T-helper 17 cell (primary cell): ENCODE results near the gene OGN. TPM values are rescaled to one million over a fixed set of nuclear protein-coding genes. Genes with fewer than 3 reads are reported as not detected.

Experiments used
- ATAC-seq: fragments of 150-1000 bp; cut with Tn5 transposase; 2 replicates; pipeline ENCODE4 v1.10.0; 2021; ENCODE audit warnings: mild to moderate bottlenecking, moderate library complexity
- DNase-seq, 3 donors: peaks; one replicate each; pipeline versions ENCODE4 v3.0.0 to v3.0.0-alpha.2; 2020 to 2021
- H3K9me3 ChIP-seq: one replicate; pipeline ENCODE4 v1.7.0; 2013; ENCODE audit warnings: low read length, mild to moderate bottlenecking; ENCODE audit not compliant: control insufficient read depth, poor library complexity, severe bottlenecking
- H3K27ac Mint-ChIP-seq: one replicate; pipeline ENCODE4 v1.8.0; 2022; ENCODE audit warnings: mild to moderate bottlenecking, moderate library complexity, mixed read lengths
- H3K27me3 Mint-ChIP-seq: one replicate; pipeline ENCODE4 v1.8.0; 2022; ENCODE audit warnings: mixed read lengths
- H3K36me3 Mint-ChIP-seq: one replicate; pipeline ENCODE4 v1.8.0; 2022; ENCODE audit warnings: low read depth, mixed read lengths
- H3K4me1 Mint-ChIP-seq: one replicate; pipeline ENCODE4 v1.8.0; 2022; ENCODE audit warnings: mild to moderate bottlenecking, mixed read lengths
- H3K4me3 Mint-ChIP-seq: one replicate; pipeline ENCODE4 v1.8.0; 2022; ENCODE audit warnings: mild to moderate bottlenecking, moderate library complexity, mixed read lengths
- total RNA-seq, 4 donors: library from RNA in 2 of 4; stranded (reverse) in 2 of 4; gene quantifications; one replicate each; pipeline ENCODE4 v1.2.3 and lab custom pipeline; 2022 to 2026

OGN gene
- total RNA-seq (under 1 TPM in 1 of 2 donors, not detected in 1; 0.52 TPM), total RNA-seq (lab: John Stamatoyannopoulos, UW) (0 to 0.38 reads per million in 2 donors)

- H3K9me3 ChIP-seq: no peaks in the 10 kb centered on the region
- Mint-ChIP-seq H3K27ac (no peak within 1 kb of the TSS), H3K27me3 (no peaks in the 10 kb centered on the region), H3K4me1 (peaks cover 15% of the 10 kb centered on the region), H3K4me3 (no peak within 1 kb of the TSS), H3K36me3 (no peaks in the 10 kb centered on the region)
- DNase-seq: no peak
- no peak for ATAC-seq
Observed at GRCh38 chr9:92404042-92404836, at the start of gene OGN. OGN (minus strand) TSS chr9:92404578; CDS start chr9:92403407, 1,171 bp downstream.

DNA sequence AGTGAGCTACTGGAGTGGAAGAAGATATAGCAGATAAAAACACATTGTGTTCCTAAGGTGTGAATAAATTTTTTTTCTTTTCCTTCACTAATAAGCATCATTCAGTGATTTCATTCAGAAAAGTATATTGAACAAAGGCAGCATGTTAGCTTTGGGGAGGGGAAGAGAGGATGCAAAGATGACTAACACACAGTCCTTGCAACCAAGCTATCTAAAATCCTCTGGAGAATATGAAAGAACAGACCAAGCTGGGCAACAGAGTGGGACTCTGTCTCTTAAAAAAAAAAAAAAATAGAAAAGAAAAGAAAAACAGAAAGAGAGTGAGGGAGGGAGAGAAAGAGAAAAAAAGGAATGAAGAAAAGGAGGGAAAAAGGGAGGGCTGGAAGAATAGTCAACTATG, 42.2 kb upstream of the OGN start:
- Mint-ChIP-seq H3K27me3 (no peaks in the 10 kb centered on the region), H3K36me3 (no peaks in the 10 kb centered on the region), H3K27ac (no peak overlapping the region), H3K4me1 (no peaks in the 10 kb centered on the region), H3K4me3 (no peak overlapping the region)
- no peak for DNase-seq
- H3K9me3 ChIP-seq: no peaks in the 10 kb centered on the region
- no peak for ATAC-seq

GRCh38 chr9:92444841-92445240, 40.5 kb upstream of the OGN start:
- H3K36me3 Mint-ChIP-seq: no peaks in the 10 kb centered on the region
- H3K27me3 Mint-ChIP-seq: no peaks in the 10 kb centered on the region
- no peak overlapping the region for H3K4me3 Mint-ChIP-seq
- peaks cover 3% of the 10 kb centered on the region for H3K4me1 Mint-ChIP-seq
- no peak overlapping the region for H3K27ac Mint-ChIP-seq
- H3K9me3 ChIP-seq: no peaks in the 10 kb centered on the region
- no peak for DNase-seq
- ATAC-seq: no peak

DNA sequence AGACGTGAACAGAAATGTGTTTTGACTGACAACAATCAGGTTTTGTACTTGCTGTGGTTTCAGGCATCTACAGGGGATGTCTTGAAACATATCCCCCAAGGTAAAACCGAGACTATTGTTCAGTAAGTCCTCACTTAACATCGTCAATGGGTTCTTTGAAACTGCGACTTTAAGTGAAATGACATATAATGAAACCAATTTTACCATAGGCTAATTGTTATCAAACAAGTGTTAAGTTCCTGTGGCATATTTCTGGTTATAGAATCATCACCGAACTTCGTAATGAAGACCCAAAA, 36.3 kb upstream of the OGN start:
- peak overlapping the region; percentile 71 for H3K4me3 Mint-ChIP-seq
- peak overlapping the region; percentile 67 for H3K27ac Mint-ChIP-seq
- no peak for DNase-seq
- ATAC-seq: peak; percentile 21
- no peaks in the 10 kb centered on the region for H3K9me3 ChIP-seq
- peaks cover 3% of the 10 kb centered on the region for H3K4me1 Mint-ChIP-seq
- H3K36me3 Mint-ChIP-seq: no peaks in the 10 kb centered on the region
- H3K27me3 Mint-ChIP-seq: no peaks in the 10 kb centered on the region

- peak overlapping the region; percentile 71 for H3K4me3 Mint-ChIP-seq
- H3K27me3 Mint-ChIP-seq: no peaks in the 10 kb centered on the region
- DNase-seq (no peak), ATAC-seq (no peak)
- no peaks in the 10 kb centered on the region for H3K36me3 Mint-ChIP-seq
- H3K27ac Mint-ChIP-seq: peak overlapping the region; percentile 67
- peaks cover 3% of the 10 kb centered on the region for H3K4me1 Mint-ChIP-seq
- H3K9me3 ChIP-seq: no peaks in the 10 kb centered on the region
Observed at GRCh38 chr9:92439921-92440750, 35.8 kb upstream of the OGN start.

- DNase-seq: no peak
- Mint-ChIP-seq H3K4me3 (no peak overlapping the region), H3K27me3 (no peaks in the 10 kb centered on the region), H3K36me3 (no peaks in the 10 kb centered on the region), H3K27ac (no peak overlapping the region), H3K4me1 (peaks cover 3% of the 10 kb centered on the region)
- no peak for ATAC-seq
- no peaks in the 10 kb centered on the region for H3K9me3 ChIP-seq
Observed at GRCh38 chr9:92438900-92439526, 34.6 kb upstream of the OGN start.

DNA sequence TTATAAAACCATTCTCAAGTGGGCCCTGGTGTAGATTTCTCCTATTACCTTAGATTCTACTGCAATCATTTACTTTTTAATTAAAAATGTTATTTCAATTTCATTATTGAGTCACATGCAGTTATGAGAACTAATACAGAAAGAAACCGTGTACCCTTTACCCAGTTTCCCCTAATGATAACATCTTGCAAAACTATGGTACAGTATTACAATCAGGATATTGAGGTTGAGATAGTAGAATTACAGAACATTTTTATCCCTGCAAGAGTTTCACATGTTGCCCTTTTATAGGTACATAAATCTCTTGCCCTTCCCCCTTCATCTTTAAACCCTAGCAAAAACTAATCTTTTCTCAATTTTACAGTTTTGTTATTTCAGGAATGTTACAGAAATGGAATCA, 30.9 kb upstream of the OGN start:
- Mint-ChIP-seq H3K4me3 (no peak overlapping the region), H3K4me1 (no peaks in the 10 kb centered on the region), H3K36me3 (no peaks in the 10 kb centered on the region), H3K27ac (no peak overlapping the region), H3K27me3 (no peaks in the 10 kb centered on the region)
- DNase-seq (no peak), ATAC-seq (no peak)
- no peaks in the 10 kb centered on the region for H3K9me3 ChIP-seq

GRCh38 chr9:92432972-92433548, 28.7 kb upstream of the OGN start:
- ATAC-seq (no peak), DNase-seq (no peak)

DNA sequence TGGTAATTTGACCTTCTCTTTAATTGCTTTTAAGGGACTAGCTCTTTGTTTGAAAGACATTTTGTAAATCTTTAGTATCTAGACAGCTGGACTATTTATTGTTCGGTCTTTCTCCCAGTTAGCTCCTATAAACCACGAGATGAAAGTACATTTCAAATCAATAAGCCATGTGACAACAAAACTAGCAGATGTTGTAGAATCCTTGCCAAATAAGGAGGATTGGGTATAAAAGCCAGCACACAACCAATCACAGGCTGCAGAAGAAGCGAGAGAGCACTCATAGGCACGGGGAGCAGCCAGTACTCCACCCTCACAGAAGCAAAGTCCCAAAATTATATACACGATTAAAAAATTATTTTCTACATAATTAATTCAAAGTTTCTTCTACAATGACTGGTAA, 28.0 kb upstream of the OGN start:
- Mint-ChIP-seq H3K27me3 (no peaks in the 10 kb centered on the region), H3K36me3 (no peaks in the 10 kb centered on the region), H3K27ac (no peak overlapping the region), H3K4me1 (no peaks in the 10 kb centered on the region), H3K4me3 (no peak overlapping the region)
- no peak for DNase-seq
- H3K9me3 ChIP-seq: no peaks in the 10 kb centered on the region
- ATAC-seq: no peak

More at GRCh38 chr9:92432972-92433548, 28.7 kb upstream of the OGN start:
- Mint-ChIP-seq H3K27me3 (no peaks in the 10 kb centered on the region), H3K4me3 (no peak overlapping the region), H3K27ac (no peak overlapping the region), H3K36me3 (no peaks in the 10 kb centered on the region), H3K4me1 (no peaks in the 10 kb centered on the region)
- no peaks in the 10 kb centered on the region for H3K9me3 ChIP-seq

GRCh38 chr9:92429836-92430235, 25.5 kb upstream of the OGN start:
- DNase-seq: no peak
- Mint-ChIP-seq H3K36me3 (no peaks in the 10 kb centered on the region), H3K4me1 (no peaks in the 10 kb centered on the region), H3K4me3 (no peak overlapping the region), H3K27me3 (no peaks in the 10 kb centered on the region), H3K27ac (no peak overlapping the region)
- H3K9me3 ChIP-seq: no peaks in the 10 kb centered on the region
- no peak for ATAC-seq

GRCh38 chr9:92426501-92427145, 22.2 kb upstream of the OGN start:
- Mint-ChIP-seq H3K27ac (no peak overlapping the region), H3K27me3 (no peaks in the 10 kb centered on the region), H3K4me1 (no peaks in the 10 kb centered on the region), H3K4me3 (no peak overlapping the region), H3K36me3 (no peaks in the 10 kb centered on the region)
- no peak for ATAC-seq
- no peak for DNase-seq
- no peaks in the 10 kb centered on the region for H3K9me3 ChIP-seq

DNA sequence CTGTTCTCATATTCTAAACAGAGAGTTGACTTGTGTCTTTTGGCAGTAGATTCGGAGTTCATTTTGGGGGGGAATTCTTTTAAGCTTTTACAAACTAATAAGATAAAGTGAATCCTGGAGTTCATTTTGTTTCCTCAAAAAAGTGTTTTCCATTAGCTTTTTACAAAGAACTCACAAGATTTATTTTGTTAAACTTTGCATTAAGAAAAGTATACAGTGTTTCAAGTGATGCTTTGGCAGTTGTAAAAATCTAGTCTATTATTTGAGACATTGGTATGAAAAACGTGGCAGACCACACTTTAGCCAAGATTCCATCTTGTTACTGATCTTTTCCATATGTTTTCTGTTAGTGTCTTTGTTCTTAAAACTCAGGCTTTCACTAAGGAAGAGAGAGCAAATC, 21.1 kb upstream of the OGN start:
- Mint-ChIP-seq H3K4me1 (no peaks in the 10 kb centered on the region), H3K27me3 (no peaks in the 10 kb centered on the region), H3K27ac (no peak overlapping the region), H3K36me3 (no peaks in the 10 kb centered on the region), H3K4me3 (no peak overlapping the region)
- DNase-seq (no peak), ATAC-seq (no peak)
- no peaks in the 10 kb centered on the region for H3K9me3 ChIP-seq

DNA sequence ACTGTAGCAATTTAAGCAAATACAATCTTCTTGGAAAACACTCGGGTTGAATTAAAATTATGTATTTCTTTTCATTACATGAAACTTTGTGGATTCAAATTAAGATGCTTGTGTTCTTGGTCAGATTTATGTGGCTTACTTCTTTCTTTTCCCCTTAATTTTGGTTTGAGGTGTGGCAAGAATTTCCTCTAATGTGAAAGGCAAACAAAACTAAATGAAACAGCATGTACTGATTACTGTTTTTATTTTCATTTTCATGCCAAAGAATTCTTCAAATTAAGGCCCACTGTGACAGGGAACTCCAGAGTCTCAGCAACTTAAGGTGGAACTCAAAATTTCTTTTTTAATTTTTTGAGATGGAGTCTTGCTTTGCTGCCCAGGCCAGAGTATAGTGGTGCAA, 20.0 kb upstream of the OGN start, which contains the start of gene OMD:
TSS of gene OMD (minus strand) at position 132 of the 400 bp plus-strand sequence. CDS start 6,913 bp downstream, outside the sequence.
- Mint-ChIP-seq H3K27ac (no peak within 1 kb of the TSS), H3K36me3 (no peaks in the 10 kb centered on the region), H3K4me1 (no peaks in the 10 kb centered on the region), H3K4me3 (no peak within 1 kb of the TSS), H3K27me3 (no peaks in the 10 kb centered on the region)
- DNase-seq (no peak), ATAC-seq (no peak)
- H3K9me3 ChIP-seq: no peaks in the 10 kb centered on the region
